ACHN (cell line): ENCODE data around the gene C2CD4C.
"Not testable (repeated sequence)": the region's sequence is repeated elsewhere in the genome, so short reads cannot be mapped to it uniquely, and the experiment has no call there.

Experiments
- DNase-seq: peaks from one replicate; pipeline ENCODE4 v3.0.0-alpha.2; 2015
- in situ Hi-C: cut with HindIII; loops from 2 replicates; pipeline ENCODE4 v1.10.0; 2017; ENCODE audit warnings: low sequenced_read_pairs, low pct_ligation_motif_present, low pct_unique_long_range_greater_than_20kb

Gene C2CD4C

GRCh38 chr19:359653-359925 is 49.4 kb downstream of the C2CD4C start:
- in situ Hi-C loops, result no loop called here
- DNase-seq, result no peak

DNA sequence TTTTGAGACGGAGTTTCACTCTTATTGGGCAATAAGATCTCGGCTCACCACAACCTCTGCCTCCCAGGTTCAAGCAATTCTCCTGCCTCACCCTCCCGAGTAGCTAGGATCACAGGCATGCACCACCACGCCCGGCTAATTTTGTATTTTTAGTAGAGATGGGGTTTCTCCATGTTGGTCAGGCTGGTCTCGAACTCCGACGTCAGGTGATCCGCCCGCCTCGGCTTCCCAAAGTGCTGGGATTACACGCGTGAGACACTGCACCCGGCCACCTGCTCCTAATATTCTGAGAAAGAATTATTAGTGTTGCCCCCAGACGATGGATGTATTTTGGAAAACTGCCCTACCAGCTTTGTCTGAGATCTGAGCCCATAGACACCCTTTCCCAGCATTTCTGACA is 53.4 kb downstream of the C2CD4C start:
- in situ Hi-C loops, DNase-seq: not testable (repeated sequence)
